ENCODE measurements around the gene ACAP1.
A peak's percentile ranks its signal among the peaks of the same experiment; 100 is the strongest.

The ACAP1 gene

DNA sequence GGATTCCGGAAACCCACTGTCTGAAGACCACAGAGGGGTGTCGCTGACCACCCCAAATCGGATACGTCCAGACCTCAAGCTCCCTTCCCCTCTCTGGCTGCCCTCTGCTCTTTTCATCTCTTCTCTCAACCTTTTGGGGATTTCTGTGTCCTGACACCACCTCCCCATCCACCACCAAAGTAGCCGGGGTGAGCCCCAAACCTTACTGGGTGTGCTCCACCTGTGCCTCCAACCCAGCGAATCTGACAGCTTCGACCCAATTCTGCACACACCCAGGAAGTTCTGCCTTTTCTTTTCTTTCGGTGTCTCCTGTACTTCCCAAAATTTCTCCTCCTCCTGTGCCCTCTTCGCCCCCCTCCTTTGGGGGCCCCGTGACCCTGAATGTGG lies 16.2 kb downstream of the ACAP1 start:
- Histone ChIP-seq H3K36me3 (no peaks in the 10 kb centered on the region), H3K9me3 (no peaks in the 10 kb centered on the region), H3K4me1 (peaks cover 0 to 73% (median 41%) of the 10 kb centered on the region in 4 donors), H3K4me3 (peak overlapping the region; percentile 86 to 91), H3K27ac (peak overlapping the region; percentile 99), H3K27me3 (no peaks in the 10 kb centered on the region)
- TF ChIP-seq, protein P1, sequence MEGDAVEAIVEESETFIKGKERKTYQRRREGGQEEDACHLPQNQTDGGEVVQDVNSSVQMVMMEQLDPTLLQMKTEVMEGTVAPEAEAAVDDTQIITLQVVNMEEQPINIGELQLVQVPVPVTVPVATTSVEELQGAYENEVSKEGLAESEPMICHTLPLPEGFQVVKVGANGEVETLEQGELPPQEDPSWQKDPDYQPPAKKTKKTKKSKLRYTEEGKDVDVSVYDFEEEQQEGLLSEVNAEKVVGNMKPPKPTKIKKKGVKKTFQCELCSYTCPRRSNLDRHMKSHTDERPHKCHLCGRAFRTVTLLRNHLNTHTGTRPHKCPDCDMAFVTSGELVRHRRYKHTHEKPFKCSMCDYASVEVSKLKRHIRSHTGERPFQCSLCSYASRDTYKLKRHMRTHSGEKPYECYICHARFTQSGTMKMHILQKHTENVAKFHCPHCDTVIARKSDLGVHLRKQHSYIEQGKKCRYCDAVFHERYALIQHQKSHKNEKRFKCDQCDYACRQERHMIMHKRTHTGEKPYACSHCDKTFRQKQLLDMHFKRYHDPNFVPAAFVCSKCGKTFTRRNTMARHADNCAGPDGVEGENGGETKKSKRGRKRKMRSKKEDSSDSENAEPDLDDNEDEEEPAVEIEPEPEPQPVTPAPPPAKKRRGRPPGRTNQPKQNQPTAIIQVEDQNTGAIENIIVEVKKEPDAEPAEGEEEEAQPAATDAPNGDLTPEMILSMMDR (IDR thresholded peaks at IDR 0.05) = peak in 1 of 2 experiments; percentile 53
- DNase-seq = no peak
- intact Hi-C loops (cut with DNase I; ENCODE audit: low total_unique reads) = loop anchor here (1.0 to 5.0 kb wide), 3 partner anchors 85 to 210 kb away; partner anchors contain the start of genes FGF11, SENP3 and TMEM102

DNA sequence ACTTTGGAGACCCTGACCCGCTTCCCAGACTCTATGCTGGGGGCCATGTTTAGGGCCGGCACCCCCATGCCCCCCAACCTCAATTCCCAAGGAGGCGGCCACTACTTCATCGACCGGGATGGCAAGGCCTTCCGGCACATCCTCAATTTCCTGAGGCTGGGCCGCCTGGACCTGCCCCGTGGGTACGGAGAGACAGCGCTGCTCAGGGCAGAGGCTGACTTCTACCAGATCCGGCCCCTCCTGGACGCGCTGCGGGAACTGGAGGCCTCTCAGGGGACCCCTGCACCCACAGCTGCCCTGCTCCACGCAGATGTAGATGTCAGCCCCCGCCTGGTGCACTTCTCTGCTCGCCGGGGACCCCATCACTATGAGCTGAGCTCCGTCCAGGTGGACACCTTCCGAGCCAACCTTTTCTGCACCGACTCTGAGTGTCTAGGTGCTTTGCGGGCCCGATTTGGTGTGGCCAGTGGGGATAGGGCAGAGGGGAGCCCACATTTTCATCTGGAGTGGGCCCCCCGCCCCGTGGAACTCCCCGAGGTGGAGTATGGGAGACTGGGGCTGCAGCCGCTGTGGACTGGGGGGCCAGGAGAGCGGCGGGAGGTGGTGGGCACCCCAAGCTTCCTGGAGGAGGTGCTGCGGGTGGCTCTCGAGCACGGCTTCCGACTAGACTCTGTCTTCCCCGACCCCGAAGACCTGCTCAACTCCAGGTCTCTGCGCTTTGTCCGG lies 16.7 kb downstream of the ACAP1 start:
- Histone ChIP-seq H3K27ac (peak overlapping the region; percentile 99), H3K36me3 (no peaks in the 10 kb centered on the region), H3K4me3 (peak overlapping the region; percentile 86 to 91), H3K9me3 (no peaks in the 10 kb centered on the region), H3K27me3 (no peaks in the 10 kb centered on the region), H3K4me1 (peaks cover 0 to 68% (median 41%) of the 10 kb centered on the region in 4 donors)
- TF ChIP-seq, protein P1 (IDR thresholded peaks at IDR 0.05) = no peak
- intact Hi-C loops (cut with DNase I; ENCODE audit: low total_unique reads) = loop anchor here (1.0 to 5.0 kb wide), 3 partner anchors 84 to 209 kb away; partner anchors contain the start of genes FGF11, SENP3 and TMEM102
- no peak for DNase-seq

DNA sequence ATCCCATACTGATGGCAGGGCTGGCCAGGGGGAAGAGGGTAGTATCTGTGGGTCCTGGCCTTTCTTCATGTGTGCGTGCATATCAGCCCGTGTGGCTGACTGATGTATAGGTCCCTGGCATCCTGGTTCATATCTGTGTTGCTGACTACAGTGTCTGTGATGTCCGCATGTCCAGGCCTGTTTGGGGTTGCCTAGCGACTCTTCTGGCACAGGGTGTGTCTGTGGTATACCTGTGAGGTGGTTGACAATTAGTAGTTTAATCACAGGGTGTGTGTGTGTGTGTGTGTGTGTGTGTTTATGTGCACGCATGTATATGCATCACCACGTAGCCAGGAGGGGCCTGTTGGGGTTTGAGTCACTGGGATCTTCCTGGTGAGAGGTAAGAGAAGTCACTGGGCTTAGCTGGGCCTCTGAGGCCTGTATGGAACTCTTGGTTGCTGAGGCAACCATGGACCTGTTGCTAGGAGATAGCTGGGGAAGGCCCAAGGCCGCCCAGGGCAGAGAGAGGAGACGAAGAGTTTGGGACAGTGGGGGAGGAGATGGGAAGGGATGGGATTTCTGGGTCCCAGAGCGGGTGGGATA lies 18.0 kb downstream of the ACAP1 start:
- Histone ChIP-seq H3K4me1 (peaks cover 0 to 57% (median 38%) of the 10 kb centered on the region in 4 donors), H3K27me3 (no peaks in the 10 kb centered on the region), H3K36me3 (no peaks in the 10 kb centered on the region), H3K4me3 (no peak overlapping the region), H3K9me3 (no peaks in the 10 kb centered on the region), H3K27ac (peak overlapping the region in 1 of 2 donors; percentile 99)
- DNase-seq = no peak
- intact Hi-C loops (cut with DNase I; ENCODE audit: low total_unique reads) = loop anchor here (5.0 kb wide), 2 partner anchors 83 to 208 kb away; partner anchors contain the start of genes FGF11, SENP3 and TMEM102
- TF ChIP-seq, protein P1 (IDR thresholded peaks at IDR 0.05) = no peak

DNA sequence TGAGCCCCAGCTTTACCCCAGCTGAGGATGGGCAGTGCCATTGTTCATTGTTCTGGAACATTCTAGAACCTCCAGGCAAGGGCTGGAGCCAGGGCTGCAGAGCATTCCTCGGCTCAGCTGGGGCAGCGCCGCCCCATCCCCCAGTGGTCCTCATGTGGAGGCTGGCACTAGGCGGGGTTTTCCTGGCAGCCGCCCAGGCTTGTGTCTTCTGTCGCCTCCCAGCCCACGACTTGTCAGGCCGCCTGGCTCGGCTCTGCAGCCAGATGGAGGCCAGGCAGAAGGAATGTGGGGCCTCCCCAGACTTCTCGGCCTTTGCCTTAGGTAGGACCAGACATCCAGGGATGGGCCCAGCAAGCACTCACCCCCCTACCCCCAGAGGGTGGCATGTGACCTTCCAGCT lies 18.7 kb downstream of the ACAP1 start, which contains the start of gene TMEM95:
Gene TMEM95, plus strand, starts transcription at position 104 of the 400 bp plus-strand sequence. Its CDS starts 49 bp downstream, at position 153.
- Histone ChIP-seq H3K36me3 (no peaks in the 10 kb centered on the region), H3K4me1 (peaks cover 0 to 50% (median 31%) of the 10 kb centered on the region in 4 donors), H3K4me3 (no peak within 1 kb of the TSS), H3K27me3 (no peaks in the 10 kb centered on the region), H3K27ac (peak within 1 kb of the TSS in 1 of 2 donors; percentile 99), H3K9me3 (no peaks in the 10 kb centered on the region)
- TF ChIP-seq, protein P1 (IDR thresholded peaks at IDR 0.05) = no peak
- intact Hi-C loops (cut with DNase I; ENCODE audit: low total_unique reads) = no loop called here
- no peak for DNase-seq

DNA sequence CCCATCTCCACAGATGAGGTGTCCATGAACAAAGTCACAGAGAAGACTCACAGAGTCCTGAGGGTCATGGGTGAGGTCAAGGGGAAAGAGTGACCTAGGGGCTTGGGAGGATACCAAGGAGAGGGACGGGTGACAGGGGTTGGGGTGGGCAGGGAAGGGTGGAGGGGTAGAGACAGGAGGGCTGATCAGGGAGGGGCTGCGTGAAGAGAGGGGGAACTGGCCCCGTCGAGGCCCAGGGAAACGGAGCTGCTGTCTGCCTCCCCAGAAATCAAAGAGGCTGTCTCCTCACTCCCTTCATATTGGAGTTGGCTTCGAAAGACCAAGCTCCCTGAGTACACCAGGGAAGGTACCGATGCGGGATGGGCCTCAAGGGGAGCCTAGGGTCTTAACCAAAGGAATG lies 19.2 kb downstream of the ACAP1 start:
- Histone ChIP-seq H3K4me1 (peaks cover 0 to 44% (median 31%) of the 10 kb centered on the region in 4 donors), H3K36me3 (no peaks in the 10 kb centered on the region), H3K27ac (no peak overlapping the region), H3K27me3 (no peaks in the 10 kb centered on the region), H3K9me3 (no peaks in the 10 kb centered on the region), H3K4me3 (no peak overlapping the region)
- intact Hi-C loops (cut with DNase I; ENCODE audit: low total_unique reads) = no loop called here
- TF ChIP-seq, protein P1 (IDR thresholded peaks at IDR 0.05) = no peak
- DNase-seq = no peak

Data from tibial artery (tissue), 4 donors.